ENCODE results near the gene ESPL1.

The ESPL1 gene

GRCh38 chr12:53230108-53230845 lies 37.8 kb upstream of the ESPL1 start:
- no peak for DNase-seq (ENCODE audit: low read depth in 1 of 2, low spot score in 1 of 2)

DNA sequence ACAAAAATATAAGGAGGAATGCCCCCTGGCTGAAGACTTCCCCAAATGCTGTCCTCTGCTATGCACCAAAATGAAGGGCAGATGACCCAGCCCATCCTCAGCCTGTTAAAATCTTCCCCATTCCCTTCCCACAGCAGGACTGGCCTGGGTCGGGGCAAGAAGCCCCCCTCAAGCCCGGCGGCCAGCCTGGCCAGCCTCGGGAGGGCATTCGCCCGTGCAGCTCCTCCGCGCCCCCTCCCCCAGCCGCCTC lies 36.5 kb upstream of the ESPL1 start:
- no peak for DNase-seq (ENCODE audit: low read depth in 1 of 2, low spot score in 1 of 2)

DNA sequence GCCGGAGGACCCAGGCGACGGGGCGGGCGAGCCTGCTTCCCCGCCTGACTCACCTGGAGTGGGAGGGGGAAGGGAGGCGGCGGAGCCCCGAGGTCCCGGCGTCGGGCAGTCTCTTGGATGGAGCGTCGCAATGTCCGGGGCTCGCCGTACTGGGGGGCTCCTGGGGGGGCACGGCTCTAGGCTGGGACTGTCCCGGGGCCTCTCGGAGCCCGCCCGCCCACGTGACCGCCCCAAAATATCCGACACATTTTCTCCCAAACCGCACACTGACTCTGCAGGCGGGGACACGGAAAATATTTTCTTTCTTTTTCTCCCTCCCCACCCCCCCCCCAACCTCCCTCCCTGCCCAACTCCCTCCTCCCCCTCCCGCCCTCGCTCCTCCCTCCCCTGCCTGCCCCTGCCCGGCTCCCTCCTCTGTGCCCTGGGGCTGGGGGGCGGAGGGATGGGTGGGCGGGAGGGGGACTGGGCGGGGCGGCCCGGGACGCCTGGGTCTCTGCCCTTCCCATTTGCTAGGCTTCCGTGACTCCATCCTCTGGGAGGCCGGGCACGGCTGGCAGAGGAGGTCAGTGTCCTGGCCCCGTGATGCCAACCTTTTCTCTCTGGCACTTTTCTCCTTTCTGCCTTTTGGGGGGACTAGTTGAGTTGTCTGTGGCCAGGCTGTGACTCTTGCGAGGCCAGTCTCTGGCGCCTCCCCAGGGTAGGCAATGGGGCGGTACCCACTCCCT lies 36.0 kb upstream of the ESPL1 start, which contains the start of gene RARG:
TSS of gene RARG (minus strand) at position 289 of the 725 bp plus-strand sequence. CDS start 4,664 bp downstream, outside the sequence.
- DNase-seq (ENCODE audit: low read depth in 1 of 2, low spot score in 1 of 2), result peak; percentile 48 to 62

DNA sequence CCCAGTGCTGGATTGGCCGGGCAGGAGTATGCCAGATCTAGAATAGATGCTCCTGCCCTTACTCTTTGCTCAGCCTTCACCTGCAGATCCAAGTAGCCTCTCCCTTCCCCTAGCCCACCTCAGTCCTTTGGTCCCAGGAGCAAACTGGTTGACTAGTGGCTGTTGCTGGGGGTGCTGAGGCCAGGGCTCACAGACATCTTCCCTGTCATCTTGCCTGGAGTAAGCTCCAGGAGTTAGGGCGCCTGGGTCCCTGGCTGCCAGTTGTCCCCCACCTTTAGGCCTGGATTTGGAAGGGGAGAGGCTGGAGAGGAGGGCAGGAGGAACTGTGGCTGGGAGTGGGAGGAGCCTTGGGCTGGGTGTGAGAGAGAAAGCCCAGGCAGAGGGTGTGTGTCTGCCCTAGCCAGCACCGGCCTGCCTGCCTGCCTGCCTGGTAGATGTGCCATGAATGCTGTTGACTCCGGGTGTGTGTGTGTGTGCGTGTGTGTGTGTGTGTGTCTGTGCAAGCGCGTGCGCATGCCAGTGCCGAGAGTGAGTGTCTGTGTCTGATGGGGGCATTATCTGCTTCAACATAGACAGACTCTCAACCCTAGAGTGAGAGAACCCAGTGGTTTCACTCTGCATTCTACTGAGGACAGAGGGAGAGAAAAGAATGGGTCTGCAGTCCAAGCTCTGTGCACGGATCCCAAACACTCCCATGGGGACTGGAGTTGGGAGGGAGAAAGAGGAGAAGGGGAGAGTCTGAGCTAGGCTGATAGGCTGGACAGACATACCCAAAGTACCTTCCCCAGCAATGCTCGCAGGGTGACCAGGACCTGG lies 35.2 kb upstream of the ESPL1 start:
- DNase-seq (ENCODE audit: low read depth in 1 of 2, low spot score in 1 of 2), result no peak

GRCh38 chr12:53233671-53234121 lies 34.4 kb upstream of the ESPL1 start:
- no peak for DNase-seq (ENCODE audit: low read depth in 1 of 2, low spot score in 1 of 2)

GRCh38 chr12:53234271-53234914 lies 33.7 kb upstream of the ESPL1 start:
- DNase-seq (ENCODE audit: low read depth in 1 of 2, low spot score in 1 of 2), result no peak

- no peak for DNase-seq (ENCODE audit: low read depth in 1 of 2, low spot score in 1 of 2)
These were observed 32.9 kb upstream of the ESPL1 start for GRCh38 chr12:53235164-53235563.

DNA sequence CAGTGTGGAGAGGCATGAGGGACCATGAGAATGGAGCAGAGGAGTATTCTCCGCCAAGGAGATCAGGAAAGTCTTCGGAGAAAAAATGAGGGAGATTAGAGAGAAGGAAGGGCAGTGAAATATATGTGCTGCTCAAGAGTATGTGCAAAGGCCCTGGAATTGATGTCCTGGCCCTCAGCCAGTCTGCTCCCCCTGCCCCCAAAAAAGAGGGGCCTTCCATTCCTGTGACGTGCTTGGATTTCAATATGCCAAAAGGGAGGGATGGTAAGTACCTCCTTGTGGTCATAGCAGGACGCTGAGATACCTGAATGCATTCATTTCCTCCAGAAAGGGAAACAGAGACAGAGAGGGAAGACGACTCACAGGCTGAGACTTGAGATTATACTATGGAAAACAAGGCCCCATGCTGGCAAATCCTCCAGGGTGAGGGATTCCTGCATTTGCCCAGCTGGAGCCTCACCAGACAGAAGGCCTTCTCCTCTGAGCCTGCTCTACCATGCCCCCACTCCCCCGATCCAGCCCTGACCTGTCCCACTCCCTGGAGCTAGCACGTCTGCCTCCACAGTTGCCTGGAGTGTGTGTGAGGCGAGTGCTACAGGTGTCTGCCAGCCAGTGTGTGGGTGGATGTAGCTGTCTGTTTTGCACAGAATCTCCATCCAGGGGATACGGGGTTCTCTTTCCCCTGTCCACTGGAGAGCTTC lies 32.2 kb upstream of the ESPL1 start:
- no peak for DNase-seq (ENCODE audit: low read depth in 1 of 2, low spot score in 1 of 2)

GRCh38 chr12:53236443-53237111 lies 31.5 kb upstream of the ESPL1 start:
- peak in 1 of 2 donors; percentile 37 for DNase-seq (ENCODE audit: low read depth in 1 of 2, low spot score in 1 of 2)

GRCh38 chr12:53239643-53240258 lies 28.3 kb upstream of the ESPL1 start:
- no peak for DNase-seq (ENCODE audit: low read depth in 1 of 2, low spot score in 1 of 2)

- no peak for DNase-seq (ENCODE audit: low read depth in 1 of 2, low spot score in 1 of 2)
These were observed 26.3 kb upstream of the ESPL1 start for GRCh38 chr12:53241623-53242412.

- no peak for DNase-seq (ENCODE audit: low read depth in 1 of 2, low spot score in 1 of 2)
These were observed 23.8 kb upstream of the ESPL1 start for GRCh38 chr12:53244337-53244736.

- DNase-seq (ENCODE audit: low read depth in 1 of 2, low spot score in 1 of 2), result no peak
These were observed 22.8 kb upstream of the ESPL1 start for GRCh38 chr12:53245286-53245685.

DNA sequence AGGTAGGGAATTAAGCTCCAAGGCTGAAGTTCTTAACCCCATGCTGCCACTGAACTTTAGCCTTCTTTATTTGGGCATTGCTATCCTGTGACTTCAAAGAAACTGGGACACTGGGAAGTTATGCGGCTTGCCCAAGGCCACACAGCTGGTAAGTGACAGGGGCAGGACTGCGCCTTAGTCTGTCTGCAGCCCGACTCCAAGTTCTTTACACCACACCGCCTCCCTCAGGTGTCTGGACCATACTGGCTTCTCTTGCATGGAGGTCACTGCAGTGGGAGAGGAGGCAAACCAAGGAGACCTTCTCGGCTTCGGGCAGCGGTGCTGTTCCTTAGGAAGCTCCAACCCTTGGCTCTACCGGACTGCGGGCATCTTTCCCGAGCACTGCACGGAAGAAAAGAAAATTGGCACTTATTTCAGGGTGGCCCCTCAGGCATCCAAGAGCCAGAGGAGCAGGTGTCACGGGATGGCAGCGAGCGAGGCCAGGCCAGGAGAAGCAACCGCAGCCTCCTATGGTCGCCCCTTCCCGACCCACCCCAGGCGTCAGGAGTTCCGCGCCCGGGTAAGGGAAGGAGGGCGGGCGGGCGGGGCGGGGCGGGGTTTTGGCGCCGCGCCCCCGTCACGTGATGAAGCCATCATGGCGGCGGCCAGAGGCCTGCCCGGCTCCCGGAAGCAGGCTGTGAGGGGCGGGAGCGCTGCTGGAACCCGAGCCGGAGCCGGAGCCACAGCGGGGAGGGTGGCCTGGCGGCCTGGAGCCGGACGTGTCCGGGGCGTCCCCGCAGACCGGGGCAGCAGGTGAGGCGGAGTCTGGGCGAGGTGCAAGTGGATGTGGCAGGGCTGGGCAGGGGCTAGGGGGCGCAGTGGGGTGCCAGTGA lies 16.4 kb upstream of the ESPL1 start:
- peak; percentile 48 to 50 for DNase-seq (ENCODE audit: low read depth in 1 of 2, low spot score in 1 of 2)

- no peak for DNase-seq (ENCODE audit: low read depth in 1 of 2, low spot score in 1 of 2)
These were observed 15.7 kb upstream of the ESPL1 start for GRCh38 chr12:53252349-53252916.

GRCh38 chr12:53253298-53253697 lies 14.8 kb upstream of the ESPL1 start:
- no peak for DNase-seq (ENCODE audit: low read depth in 1 of 2, low spot score in 1 of 2)

GRCh38 chr12:53254816-53255545 lies 13.1 kb upstream of the ESPL1 start:
- no peak for DNase-seq (ENCODE audit: low read depth in 1 of 2, low spot score in 1 of 2)

All from stimulated activated CD4-positive, alpha-beta T cell treated with anti-CD3 and anti-CD28 coated beads, Interleukin-15, amount 100 ng/mL, for 1 hour (primary cell).